Heart right ventricle (tissue), 16 donors: ENCODE results near the gene KIF26A. TPM values are rescaled to one million over a fixed set of nuclear protein-coding genes. Genes with fewer than 3 reads are reported as not detected.
A peak's percentile ranks its signal among the peaks of the same experiment; 100 is the strongest.
"Not testable (repeated sequence)": the region's sequence is repeated elsewhere in the genome, so short reads cannot be mapped to it uniquely, and the experiment has no call there.

Experiments used
- ATAC-seq, 8 donors: fragments of 200-7000 bp; cut with Tn5 transposase; one replicate each; pipeline ENCODE4 v1.9.1; 2020; ENCODE audit warnings: mild to moderate bottlenecking in 8 of 8, moderate library complexity in 8 of 8, moderate number of reproducible peaks in 1 of 8
- DNase-seq, 2 donors: peaks; one replicate each; pipeline ENCODE4 v3.0.0-alpha.2; 2020
- H3K27ac ChIP-seq, 10 donors: fragments of 200-600 bp; sonication (generic) in 2 of 10; one replicate each; pipeline versions ENCODE4 v1.5.0 to v1.8.0; 2020 to 2022; ENCODE audit warnings: mild to moderate bottlenecking in 3 of 10
- H3K27me3 ChIP-seq, 7 donors: fragments of 200-600 bp; one replicate each; pipeline ENCODE4 v1.8.0; 2021 to 2022; ENCODE audit warnings: mild to moderate bottlenecking in 2 of 7
- H3K36me3 ChIP-seq, 9 donors: fragments of 200-600 bp; sonication (generic) in 1 of 9; one replicate each; pipeline versions ENCODE4 v1.5.0 to v1.8.0; 2020 to 2022; ENCODE audit warnings: mild to moderate bottlenecking in 2 of 9
- H3K4me1 ChIP-seq, 9 donors: fragments of 200-600 bp; sonication (generic) in 1 of 9; one replicate each; pipeline versions ENCODE4 v1.5.0 to v1.8.0; 2020 to 2022; ENCODE audit warnings: mild to moderate bottlenecking in 4 of 9
- H3K4me3 ChIP-seq, 10 donors: fragments of 200-600 bp; sonication (generic) in 2 of 10; one replicate each; pipeline versions ENCODE4 v1.5.0 to v1.8.0; 2020 to 2022; ENCODE audit warnings: mild to moderate bottlenecking in 7 of 10, moderate library complexity in 2 of 10
- H3K9me3 ChIP-seq, 11 donors: fragments of 200-600 bp in 10 of 11; sonication (generic) in 2 of 11; one replicate each; pipeline versions ENCODE4 v1.5.0 to v1.8.0; 2013 to 2022; ENCODE audit warnings: mild to moderate bottlenecking in 2 of 11, control low read depth in 1 of 11, moderate library complexity in 1 of 11
- WGBS, 2 donors: extraction: QIAGEN DNeasy Blood & Tissue Kit; methylation state at CpG; one replicate each; pipeline ENCODE4 v1.1.7; 2013; ENCODE audit warnings: inconsistent platforms in 1 of 2; 5-methylcytosine and 5-hydroxymethylcytosine counted together
- intact Hi-C, 10 donors: fragments of 100-400 bp; cut with DNase I; formaldehyde crosslinking; loops; one replicate each; pipeline versions ENCODE4 v1.11.1 to v1.14.2; 2022
- polyA plus RNA-seq, 2 donors: library from polyadenylated mRNA; stranded (reverse); fragments of 200-250 nt; gene quantifications; one replicate each; pipeline ENCODE4 v1.2.3, GENCODE V29; 2013
- total RNA-seq, 10 donors: library from RNA; stranded (reverse); fragmentation: NEBNext Ultra II Directional in 3 of 10; extraction: Animal tissue kit (Norgen Biotek cat#: 25700) in 3 of 10; gene quantifications; one replicate each; pipeline versions ENCODE4 v1.2.1 to v1.2.4, GENCODE V29; 2021 to 2023
- TF ChIP-seq, protein P1 (sequence below), 9 donors: fragments of 200-600 bp; sonication (generic) in 2 of 9; IDR thresholded peaks; one replicate each; pipeline versions ENCODE4 v1.5.0 to v1.8.0; 2021 to 2022; ENCODE audit warnings: antibody characterized with exemption in 9 of 9, mild to moderate bottlenecking in 5 of 9, moderate library complexity in 1 of 9
- donor health status: Arrhythmogenic right ventricular cardiomyopathy.
- donor health status: ischemic (EF 13 %, LVEDD 7.1; RV severe dilation, severe dysfunction).
- donor health status: healthy with polysubstance abuse.
- donor health status: DM: no; HTN: yes; CAD: no.
- donor health status: DM: no; HTN: no; CAD: no.
- donor health status: ischemic (EF 25% LVEDD 6.9; RV normal size, moderate dysfunction).
- donor health status: ischemic (EF 25% LVEDD 5.7; RV mildly dilated, moderate dysfunction).
- donor health status: healthy.
- donor health status: DM: yes; HTN: yes; CAD: no.
- donor health status: Ischemic cardiomyopathy.
- donor health status: ischemic (EF 35%, LVEDD 5.7; RV mildly dilated, moderate dysfunction).
- donor health status: nonischemic (EF 11% LVEDD 7.7; RV severe dilation, severe dysfunction).
- donor health status: DM: yes; HTN: yes; CAD: no.
- donor health status: PGD.
- donor health status: ischemic (EF 29% LVEDD 5.4; RV normal size, mild dysfunction).
- donor health status: nonischemic (EF 23%, LVEDD 6.1; RV moderate dilation, normal function).

Gene KIF26A
- total and polyA plus RNA-seq, 12 donors: 4.1 to 12.2 (median 6.6) TPM

GRCh38 chr14:104224506-104225277 is 86.3 kb downstream of the KIF26A start:
- intact Hi-C loops: loop anchor here in 5 of 10 donors (2.0 to 5.0 kb wide), 3 partner anchors 77 to 87 kb away; partner anchors contain the start of gene KIF26A (in 3 of the 5)

DNA sequence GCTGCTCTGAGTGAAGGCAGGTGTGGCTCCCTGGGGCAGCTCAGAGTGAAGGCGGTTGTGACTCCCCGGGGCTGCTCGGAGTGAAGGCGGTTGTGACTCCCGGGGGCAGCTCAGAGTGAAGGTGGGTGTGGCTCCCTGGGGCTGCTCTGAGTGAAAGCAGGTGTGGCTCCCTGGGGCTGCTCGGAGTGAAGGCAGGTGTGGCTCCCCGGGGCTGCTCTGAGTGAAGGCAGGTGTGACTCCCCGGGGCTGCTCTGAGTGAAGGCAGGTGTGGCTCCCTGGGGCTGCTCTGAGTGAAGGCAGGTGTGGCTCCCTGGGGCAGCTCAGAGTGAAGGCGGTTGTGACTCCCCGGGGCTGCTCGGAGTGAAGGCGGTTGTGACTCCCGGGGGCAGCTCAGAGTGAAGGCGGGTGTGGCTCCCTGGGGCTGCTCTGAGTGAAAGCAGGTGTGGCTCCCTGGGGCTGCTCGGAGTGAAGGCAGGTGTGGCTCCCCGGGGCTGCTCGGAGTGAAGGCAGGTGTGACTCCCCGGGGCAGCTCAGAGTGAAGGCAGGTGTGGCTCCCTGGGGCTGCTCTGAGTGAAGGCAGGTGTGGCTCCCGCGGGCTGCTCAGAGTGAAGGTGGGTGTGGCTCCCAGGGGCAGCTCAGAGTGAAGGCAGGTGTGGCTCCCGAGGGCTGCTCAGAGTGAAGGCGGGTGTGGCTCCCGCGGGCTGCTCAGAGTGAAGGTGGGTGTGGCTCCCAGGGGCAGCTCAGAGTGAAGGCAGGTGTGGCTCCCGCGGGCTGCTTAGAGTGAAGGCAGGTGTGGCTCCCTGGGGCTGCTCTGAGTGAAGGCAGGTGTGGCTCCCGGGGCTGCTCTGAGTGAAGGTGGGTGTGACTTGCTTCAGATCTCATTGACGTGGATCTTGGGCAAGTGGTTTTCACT is 87.1 kb downstream of the KIF26A start:
- WGBS, 2 donors: 48 to 53% methylated on average over 18 to 19 of the region's 28 CpGs
- Histone ChIP-seq H3K27me3 (peaks cover 0 to 42% (median 18%) of the 10 kb centered on the region in 7 donors), H3K4me1 (peaks cover 0 to 34% (median 11%) of the 10 kb centered on the region in 9 donors), H3K9me3 (peaks cover 0 to 11% (median 6%) of the 10 kb centered on the region in 11 donors)
- not testable (repeated sequence) for H3K27ac ChIP-seq, H3K36me3 ChIP-seq, DNase-seq, H3K4me3 ChIP-seq, ATAC-seq
- intact Hi-C loops: loop anchor here in 1 of 10 donors (2.0 kb wide), 1 partner anchor 87 kb away; the partner anchor contains the start of gene KIF26A

More at GRCh38 chr14:104224506-104225277, 86.3 kb downstream of the KIF26A start:
- H3K27ac ChIP-seq: no peak overlapping the region
- H3K27me3 ChIP-seq: peaks cover 0 to 51% (median 25%) of the 10 kb centered on the region in 7 donors
- H3K9me3 ChIP-seq: peaks cover 0 to 11% (median 6%) of the 10 kb centered on the region in 11 donors
- TF ChIP-seq, protein P1, sequence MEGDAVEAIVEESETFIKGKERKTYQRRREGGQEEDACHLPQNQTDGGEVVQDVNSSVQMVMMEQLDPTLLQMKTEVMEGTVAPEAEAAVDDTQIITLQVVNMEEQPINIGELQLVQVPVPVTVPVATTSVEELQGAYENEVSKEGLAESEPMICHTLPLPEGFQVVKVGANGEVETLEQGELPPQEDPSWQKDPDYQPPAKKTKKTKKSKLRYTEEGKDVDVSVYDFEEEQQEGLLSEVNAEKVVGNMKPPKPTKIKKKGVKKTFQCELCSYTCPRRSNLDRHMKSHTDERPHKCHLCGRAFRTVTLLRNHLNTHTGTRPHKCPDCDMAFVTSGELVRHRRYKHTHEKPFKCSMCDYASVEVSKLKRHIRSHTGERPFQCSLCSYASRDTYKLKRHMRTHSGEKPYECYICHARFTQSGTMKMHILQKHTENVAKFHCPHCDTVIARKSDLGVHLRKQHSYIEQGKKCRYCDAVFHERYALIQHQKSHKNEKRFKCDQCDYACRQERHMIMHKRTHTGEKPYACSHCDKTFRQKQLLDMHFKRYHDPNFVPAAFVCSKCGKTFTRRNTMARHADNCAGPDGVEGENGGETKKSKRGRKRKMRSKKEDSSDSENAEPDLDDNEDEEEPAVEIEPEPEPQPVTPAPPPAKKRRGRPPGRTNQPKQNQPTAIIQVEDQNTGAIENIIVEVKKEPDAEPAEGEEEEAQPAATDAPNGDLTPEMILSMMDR (IDR thresholded peaks at IDR 0.05): peak; percentile 31 to 73 (median 56)
- H3K4me1 ChIP-seq: peaks cover 0 to 35% (median 11%) of the 10 kb centered on the region in 9 donors
- no peaks in the 10 kb centered on the region for H3K36me3 ChIP-seq
- WGBS, 2 donors: 46 to 48% methylated on average over 19 of the region's 19 CpGs
- H3K4me3 ChIP-seq: peak overlapping the region in 3 of 10 donors; percentile 29 to 43 (median 33)
- DNase-seq (peak in 1 of 2 donors; percentile 59), ATAC-seq (peak in 4 of 8 donors; percentile 28 to 62 (median 46))

- ATAC-seq: no peak
- intact Hi-C loops: no loop called here
Measured at GRCh38 chr14:104226421-104227383, 88.3 kb downstream of the KIF26A start.

More at GRCh38 chr14:104226421-104227383, 88.3 kb downstream of the KIF26A start:
- no peak overlapping the region for H3K27ac ChIP-seq
- peaks cover 0 to 33% (median 11%) of the 10 kb centered on the region in 9 donors for H3K4me1 ChIP-seq
- H3K9me3 ChIP-seq: peaks cover 0 to 11% (median 6%) of the 10 kb centered on the region in 11 donors
- TF ChIP-seq, protein P1 (IDR thresholded peaks at IDR 0.05): peak in 1 of 9 donors; percentile 12
- H3K4me3 ChIP-seq: no peak overlapping the region
- H3K27me3 ChIP-seq: peaks cover 0 to 31% (median 13%) of the 10 kb centered on the region in 7 donors
- 88 to 89% methylated on average over 17 of the region's 17 CpGs for WGBS, 2 donors
- H3K36me3 ChIP-seq: no peaks in the 10 kb centered on the region
- DNase-seq: no peak
